SU-DHL-6 (cell line): ENCODE measurements around the gene SEPHS2.

ENCODE experiments used
- H2AFZ ChIP-seq: fragments of 200-600 bp; sonication (generic); 2 replicates; pipeline ENCODE4 v1.6.1; 2014; ENCODE audit warnings: low read depth, mild to moderate bottlenecking, moderate library complexity, mixed read lengths, antibody characterized with exemption, low read length; ENCODE audit not compliant: severe bottlenecking
- H3F3A ChIP-seq: fragments of 200-600 bp; shearing (Covaris generic); 2 replicates; pipeline ENCODE4 v1.6.0; 2016; ENCODE audit warnings: antibody characterized with exemption, mild to moderate bottlenecking; ENCODE audit not compliant: insufficient read depth
- H3K27ac ChIP-seq: fragments of 200-600 bp; sonication (generic); 2 replicates; pipeline ENCODE4 v1.5.1; 2016; ENCODE audit warnings: low read depth, mild to moderate bottlenecking, low read length, moderate library complexity, mixed read lengths
- H3K27me3 ChIP-seq: fragments of 200-600 bp; sonication (generic), shearing (Covaris generic); 2 replicates; pipeline ENCODE4 v1.6.0; 2014; ENCODE audit warnings: mild to moderate bottlenecking, low read length
- H3K36me3 ChIP-seq: fragments of 200-600 bp; sonication (generic); 2 replicates; pipeline ENCODE4 v1.6.1; 2014; ENCODE audit warnings: mild to moderate bottlenecking, low read length, mixed read lengths
- H3K4me2 ChIP-seq: fragments of 300-600, 200-600 bp; shearing (Covaris generic), sonication (generic); 2 replicates; pipeline ENCODE4 v1.6.0; 2014; ENCODE audit warnings: low read length, low read depth, mild to moderate bottlenecking; ENCODE audit not compliant: poor library complexity, severe bottlenecking
- H3K4me3 ChIP-seq: fragments of 200-600 bp; sonication (generic); 2 replicates; pipeline ENCODE4 v1.5.1; 2014; ENCODE audit warnings: antibody characterized with exemption, low read length, mild to moderate bottlenecking, mixed read lengths; ENCODE audit not compliant: insufficient read depth, poor library complexity, severe bottlenecking
- H3K79me2 ChIP-seq: fragments of 200-600 bp; sonication (generic); 2 replicates; pipeline ENCODE4 v1.6.1; 2014; ENCODE audit warnings: mild to moderate bottlenecking, low read length, moderate library complexity; ENCODE audit not compliant: insufficient read depth
- H3K9ac ChIP-seq: fragments of 200-600 bp; sonication (generic); 2 replicates; pipeline ENCODE4 v1.7.0; 2014; ENCODE audit warnings: mild to moderate bottlenecking, low read length
- H3K9me2 ChIP-seq: fragments of 200-600 bp; sonication (generic); replicated peaks from 2 replicates; pipeline ENCODE4 v1.6.1; 2014; ENCODE audit warnings: low read length; ENCODE audit not compliant: insufficient read depth
- H3K9me3 ChIP-seq: fragments of 200-600 bp; sonication (generic); 2 replicates; pipeline ENCODE4 v1.6.1; 2014; ENCODE audit warnings: low read length, mixed read lengths; ENCODE audit not compliant: insufficient read depth
- H4K20me1 ChIP-seq: fragments of 200-600 bp; sonication (generic); 2 replicates; pipeline ENCODE4 v1.6.1; 2014; ENCODE audit warnings: low read depth, mild to moderate bottlenecking, antibody characterized with exemption, low read length, moderate library complexity, mixed read lengths
- CTCF ChIP-seq: fragments of 200-600 bp; sonication (generic); IDR thresholded peaks from one replicate; pipeline ENCODE4 v1.5.1; 2017; ENCODE audit warnings: antibody characterized with exemption, mild to moderate bottlenecking, low read length, moderate library complexity; ENCODE audit not compliant: insufficient read depth, poor library complexity, severe bottlenecking
- EZH2phosphoT487 ChIP-seq: fragments of 200-600 bp; sonication (generic), shearing (Covaris generic); conservative IDR thresholded peaks from 2 replicates; pipeline ENCODE4 v1.6.1; 2018; ENCODE audit warnings: mild to moderate bottlenecking, antibody characterized with exemption, low read length, moderate library complexity, mixed read lengths

SEPHS2 gene

GRCh38 chr16:30407102-30407803 is 38.4 kb downstream of the SEPHS2 start, which contains the start of gene ZNF771:
TSS of gene ZNF771 (plus strand) at chr16:30407606. CDS start at chr16:30408054, 448 bp downstream.
- Histone ChIP-seq H3K27ac (peak within 1 kb of the TSS; percentile 73), H2AFZ (peak within 1 kb of the TSS; percentile 13), H3K79me2 (no peaks in the 10 kb centered on the region), H3K36me3 (no peaks in the 10 kb centered on the region), H3K27me3 (no peaks in the 10 kb centered on the region), H3K4me2 (peak within 1 kb of the TSS; percentile 75), H3F3A (peaks cover 16% of the 10 kb centered on the region), H3K9ac (peak within 1 kb of the TSS; percentile 72), H3K9me3 (no peaks in the 10 kb centered on the region), H3K4me3 (peak within 1 kb of the TSS; percentile 96), H4K20me1 (no peaks in the 10 kb centered on the region), H3K9me2 (no peaks in the 10 kb centered on the region)
- TF ChIP-seq EZH2phosphoT487: no peak
- no peak for TF ChIP-seq CTCF

GRCh38 chr16:30406795-30407101 is 38.9 kb downstream of the SEPHS2 start:
- H4K20me1 ChIP-seq: no peaks in the 10 kb centered on the region
- TF ChIP-seq EZH2phosphoT487 (no peak), CTCF (no peak)
- no peaks in the 10 kb centered on the region for H3K9me3 ChIP-seq
- no peaks in the 10 kb centered on the region for H3K79me2 ChIP-seq
- H3K27ac ChIP-seq: no peak overlapping the region
- peak overlapping the region; percentile 96 for H3K4me3 ChIP-seq
- H3K36me3 ChIP-seq: no peaks in the 10 kb centered on the region
- H3K9me2 ChIP-seq: no peaks in the 10 kb centered on the region
- peak overlapping the region; percentile 72 for H3K9ac ChIP-seq
- peak overlapping the region; percentile 75 for H3K4me2 ChIP-seq
- H2AFZ ChIP-seq: peak overlapping the region; percentile 13
- no peaks in the 10 kb centered on the region for H3K27me3 ChIP-seq
- H3F3A ChIP-seq: peaks cover 18% of the 10 kb centered on the region

- Histone ChIP-seq H3K27ac (no peak overlapping the region), H3K27me3 (no peaks in the 10 kb centered on the region), H3K9me2 (no peaks in the 10 kb centered on the region), H3K9ac (no peak overlapping the region), H2AFZ (no peak overlapping the region), H3K4me3 (no peak overlapping the region), H3K4me2 (no peak overlapping the region), H3F3A (0 out of 2 replicates have a peak, but pooled peaks cover 7% of the 10 kb centered on the region), H3K79me2 (0 out of 2 replicates have a peak, but pooled peaks cover 2% of the 10 kb centered on the region), H4K20me1 (no peaks in the 10 kb centered on the region), H3K9me3 (no peaks in the 10 kb centered on the region), H3K36me3 (no peaks in the 10 kb centered on the region)
- no peak for TF ChIP-seq EZH2phosphoT487
- TF ChIP-seq CTCF: no peak
Measured at GRCh38 chr16:30401768-30402425, 43.8 kb downstream of the SEPHS2 start.
